ENCODE data around the gene MYLIP.

Gene MYLIP

DNA sequence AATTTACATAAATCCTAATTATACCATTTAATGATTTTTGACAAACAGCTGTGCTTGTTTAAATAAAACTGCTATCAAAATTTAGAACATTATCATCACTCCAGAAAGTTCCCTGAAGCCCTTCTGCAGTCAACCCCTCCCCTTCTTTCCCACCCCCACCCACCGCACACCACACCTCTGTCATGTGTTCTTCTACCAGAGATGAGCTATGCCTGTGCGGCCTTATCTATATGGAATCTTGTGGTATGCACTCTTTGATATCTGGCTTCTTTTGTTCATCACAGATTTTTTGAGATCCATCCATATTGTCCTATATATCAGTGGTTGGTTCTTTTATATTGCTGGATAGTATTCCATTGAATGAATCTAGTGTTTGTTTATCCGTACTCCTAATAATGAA lies 7.2 kb downstream of the MYLIP start:
- H3K27me3 Mint-ChIP-seq, result no peaks in the 10 kb centered on the region
- no peaks in the 10 kb centered on the region for H3K9me3 Mint-ChIP-seq
- H3K36me3 Mint-ChIP-seq (ENCODE audit: insufficient read depth), result peaks cover 47% of the 10 kb centered on the region
- peak overlapping the region; percentile 59 for H3K4me3 Mint-ChIP-seq
- H3K4me1 Mint-ChIP-seq, result peaks cover 81% of the 10 kb centered on the region
- DNase-seq (ENCODE audit: low spot score in 2 of 2) (no peak), ATAC-seq (replicated peaks; ENCODE audit: extremely low read depth, poor library complexity, severe bottlenecking) (peak; percentile 61)
- peak overlapping the region; percentile 55 for H3K27ac Mint-ChIP-seq (ENCODE audit: low read depth)

DNA sequence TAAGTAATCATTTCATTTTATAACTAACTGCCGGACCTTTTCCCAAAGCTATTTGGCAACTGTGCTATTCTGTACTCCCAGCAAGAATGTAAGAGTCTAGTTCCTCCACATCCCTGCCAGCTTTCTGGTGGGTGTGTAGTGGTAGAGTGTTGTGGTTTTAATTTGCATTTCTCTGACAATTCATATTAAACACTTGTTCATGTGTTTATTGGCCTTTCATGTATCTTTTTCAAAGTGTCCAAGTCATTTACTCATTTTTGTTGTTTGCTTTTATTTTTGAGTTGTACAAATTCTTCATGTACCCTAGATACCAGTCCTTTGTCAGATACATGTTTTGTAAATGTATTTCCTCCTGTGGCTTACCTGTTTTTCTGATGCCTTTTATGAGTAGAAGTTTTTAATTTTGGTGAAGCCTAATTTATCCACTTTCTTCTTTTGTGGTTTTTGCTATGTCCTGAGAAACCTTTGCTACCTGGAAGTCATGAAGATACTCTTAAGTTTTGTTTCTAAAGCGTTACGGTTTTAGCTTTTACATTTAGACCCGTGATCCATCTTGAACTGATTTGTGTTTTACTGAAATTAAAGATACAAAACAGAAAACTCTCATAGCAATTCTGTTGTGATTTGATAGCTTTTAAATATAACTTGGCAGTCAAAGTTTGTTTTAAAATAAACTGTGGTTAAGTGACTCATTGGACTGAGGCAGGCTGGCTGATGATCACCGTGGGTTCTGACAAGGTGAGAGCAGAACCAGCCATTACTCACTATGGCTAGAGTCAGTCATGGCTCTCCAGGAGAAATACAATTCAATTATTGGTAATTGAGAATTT lies 8.0 kb downstream of the MYLIP start:
- Mint-ChIP-seq H3K27ac (ENCODE audit: low read depth) (peak overlapping the region; percentile 55), H3K27me3 (no peaks in the 10 kb centered on the region), H3K4me3 (peak overlapping the region; percentile 59), H3K9me3 (no peaks in the 10 kb centered on the region), H3K4me1 (peaks cover 86% of the 10 kb centered on the region), H3K36me3 (ENCODE audit: insufficient read depth) (peaks cover 48% of the 10 kb centered on the region)
- ATAC-seq (replicated peaks; ENCODE audit: extremely low read depth, poor library complexity, severe bottlenecking) (peak; percentile 55), DNase-seq (ENCODE audit: low spot score in 2 of 2) (no peak)

DNA sequence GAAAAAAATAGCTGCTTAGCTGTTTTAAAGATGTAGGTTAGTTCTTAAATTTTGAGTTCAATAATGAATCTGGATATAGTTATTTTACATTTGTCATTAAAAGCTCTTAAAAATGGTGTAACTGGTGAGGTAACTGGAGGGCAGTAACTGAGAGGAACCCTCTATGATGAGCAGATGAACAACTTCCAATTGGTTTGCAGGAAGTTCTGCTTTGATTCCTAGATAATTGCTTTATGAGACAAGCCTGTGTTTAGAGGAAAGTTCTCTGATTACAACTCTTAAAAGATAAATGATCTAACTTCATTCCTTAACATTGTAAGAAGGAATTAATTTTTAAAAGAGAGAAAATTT lies 8.5 kb downstream of the MYLIP start:
- Mint-ChIP-seq H3K27ac (ENCODE audit: low read depth) (peak overlapping the region; percentile 55), H3K4me1 (peaks cover 89% of the 10 kb centered on the region), H3K9me3 (no peaks in the 10 kb centered on the region), H3K36me3 (ENCODE audit: insufficient read depth) (peaks cover 53% of the 10 kb centered on the region), H3K4me3 (peak overlapping the region; percentile 59), H3K27me3 (no peaks in the 10 kb centered on the region)
- ATAC-seq (replicated peaks; ENCODE audit: extremely low read depth, poor library complexity, severe bottlenecking) (no peak), DNase-seq (ENCODE audit: low spot score in 2 of 2) (no peak)

DNA sequence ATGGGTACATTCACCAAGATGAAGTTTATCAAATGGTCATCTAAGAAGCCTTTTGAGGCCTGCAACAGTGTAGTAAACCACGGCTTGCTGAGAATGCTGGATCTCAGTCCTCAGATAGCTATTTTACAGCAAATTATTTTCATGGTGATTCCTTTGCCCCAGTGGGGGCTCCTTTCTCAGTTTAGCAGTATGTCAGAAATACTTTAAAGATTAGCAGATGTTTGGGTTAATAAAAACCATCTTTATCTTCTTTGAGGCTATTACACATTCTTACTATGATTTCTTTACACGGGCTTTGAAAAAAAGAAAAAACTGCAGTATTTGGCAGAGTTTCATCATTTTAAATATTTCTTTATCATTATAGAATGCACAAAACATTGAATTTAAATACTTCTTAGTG lies 10.7 kb downstream of the MYLIP start:
- DNase-seq (ENCODE audit: low spot score in 2 of 2) (no peak), ATAC-seq (replicated peaks; ENCODE audit: extremely low read depth, poor library complexity, severe bottlenecking) (no peak)
- Mint-ChIP-seq H3K4me3 (no peak overlapping the region), H3K4me1 (peaks cover 85% of the 10 kb centered on the region), H3K36me3 (ENCODE audit: insufficient read depth) (peaks cover 56% of the 10 kb centered on the region), H3K27ac (ENCODE audit: low read depth) (no peak overlapping the region), H3K27me3 (no peaks in the 10 kb centered on the region), H3K9me3 (no peaks in the 10 kb centered on the region)

DNA sequence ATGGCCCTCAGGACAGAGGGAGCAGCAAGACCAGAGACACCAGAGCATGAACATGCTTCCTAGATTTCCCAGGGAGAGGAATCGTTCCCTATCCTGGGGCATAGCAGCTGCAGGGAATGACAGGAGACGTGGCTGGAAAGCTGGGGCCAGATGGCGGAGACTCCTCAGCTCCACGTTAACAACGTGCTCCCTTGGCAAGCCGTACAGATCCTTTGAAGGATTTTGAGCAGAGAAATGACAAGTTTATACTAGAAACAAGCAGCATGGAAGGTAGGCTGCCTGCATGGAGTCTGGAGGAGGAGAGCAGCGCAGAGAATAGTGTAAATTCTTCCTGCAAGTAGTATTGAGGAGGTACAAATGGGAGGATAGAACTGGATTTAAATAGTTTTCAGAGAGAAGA lies 11.7 kb downstream of the MYLIP start:
- H3K27ac Mint-ChIP-seq (ENCODE audit: low read depth), result peak overlapping the region; percentile 42
- H3K4me1 Mint-ChIP-seq, result peaks cover 75% of the 10 kb centered on the region

DNA sequence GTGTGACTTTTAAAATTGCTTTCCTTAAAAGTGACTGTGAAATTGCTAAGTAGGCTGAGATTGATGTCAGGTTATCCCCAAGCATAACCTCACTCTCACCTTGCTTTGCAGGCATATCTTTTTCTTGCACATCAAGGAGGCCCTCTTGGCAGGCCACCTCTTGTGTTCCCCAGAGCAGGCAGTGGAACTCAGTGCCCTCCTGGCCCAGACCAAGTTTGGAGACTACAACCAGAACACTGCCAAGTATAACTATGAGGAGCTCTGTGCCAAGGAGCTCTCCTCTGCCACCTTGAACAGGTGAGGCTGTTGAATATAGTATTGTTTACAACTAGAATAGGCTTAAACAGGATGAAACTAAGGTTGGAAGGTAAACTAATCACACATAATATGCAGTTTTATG lies 12.6 kb downstream of the MYLIP start:
- ATAC-seq (replicated peaks; ENCODE audit: extremely low read depth, poor library complexity, severe bottlenecking) (no peak), DNase-seq (ENCODE audit: low spot score in 2 of 2) (no peak)
- peaks cover 71% of the 10 kb centered on the region for H3K36me3 Mint-ChIP-seq (ENCODE audit: insufficient read depth)
- no peaks in the 10 kb centered on the region for H3K9me3 Mint-ChIP-seq
- H3K4me3 Mint-ChIP-seq, result no peak overlapping the region
- peaks cover 66% of the 10 kb centered on the region for H3K4me1 Mint-ChIP-seq
- no peak overlapping the region for H3K27ac Mint-ChIP-seq (ENCODE audit: low read depth)
- no peaks in the 10 kb centered on the region for H3K27me3 Mint-ChIP-seq

More for the DNA sequence above, 11.7 kb downstream of the MYLIP start:
- Mint-ChIP-seq H3K9me3 (no peaks in the 10 kb centered on the region), H3K4me3 (peak overlapping the region; percentile 2), H3K27me3 (no peaks in the 10 kb centered on the region), H3K36me3 (ENCODE audit: insufficient read depth) (peaks cover 65% of the 10 kb centered on the region)
- no peak for DNase-seq (ENCODE audit: low spot score in 2 of 2)
- no peak for ATAC-seq (replicated peaks; ENCODE audit: extremely low read depth, poor library complexity, severe bottlenecking)

DNA sequence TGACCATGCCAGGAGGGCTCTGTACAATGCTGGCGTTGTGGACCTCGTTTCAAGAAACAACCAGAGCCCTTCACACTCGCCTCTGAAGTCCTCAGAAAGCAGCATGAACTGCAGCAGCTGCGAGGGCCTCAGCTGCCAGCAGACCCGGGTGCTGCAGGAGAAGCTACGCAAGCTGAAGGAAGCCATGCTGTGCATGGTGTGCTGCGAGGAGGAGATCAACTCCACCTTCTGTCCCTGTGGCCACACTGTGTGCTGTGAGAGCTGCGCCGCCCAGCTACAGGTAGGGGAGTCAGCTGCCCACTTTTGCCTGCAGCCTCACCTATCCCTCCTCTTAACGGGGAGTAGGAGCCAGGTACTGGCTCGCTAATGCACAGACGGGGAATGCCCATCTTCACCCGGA lies 16.2 kb downstream of the MYLIP start:
- H3K9me3 Mint-ChIP-seq, result no peaks in the 10 kb centered on the region
- peaks cover 92% of the 10 kb centered on the region for H3K36me3 Mint-ChIP-seq (ENCODE audit: insufficient read depth)
- H3K4me3 Mint-ChIP-seq, result no peak overlapping the region

DNA sequence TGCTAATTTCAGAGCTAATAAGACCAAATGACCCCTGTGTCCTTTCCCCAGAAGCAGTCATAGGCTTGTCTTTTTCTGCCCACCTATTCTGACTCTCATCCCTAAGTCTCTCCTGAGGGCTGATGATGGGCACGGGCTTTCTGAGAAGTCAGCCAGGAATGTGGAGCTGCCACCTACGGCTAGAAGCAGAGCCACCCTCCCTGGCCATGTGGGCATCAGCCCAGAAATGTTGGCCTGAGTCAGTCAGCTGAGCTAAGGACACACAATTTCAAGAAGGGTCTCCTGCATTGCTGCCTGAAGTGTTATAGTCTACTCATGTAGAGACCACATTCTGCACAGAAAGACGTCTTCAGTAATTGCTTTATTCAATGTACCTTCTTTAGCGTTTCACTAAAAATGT lies 17.1 kb downstream of the MYLIP start:
- no peak for DNase-seq (ENCODE audit: low spot score in 2 of 2)
- no peak for ATAC-seq (replicated peaks; ENCODE audit: extremely low read depth, poor library complexity, severe bottlenecking)
- Mint-ChIP-seq H3K27me3 (no peaks in the 10 kb centered on the region), H3K9me3 (no peaks in the 10 kb centered on the region), H3K36me3 (ENCODE audit: insufficient read depth) (peaks cover 91% of the 10 kb centered on the region), H3K4me1 (peaks cover 46% of the 10 kb centered on the region), H3K27ac (ENCODE audit: low read depth) (no peak overlapping the region), H3K4me3 (peak overlapping the region; percentile 12)

More for the DNA sequence above, 16.2 kb downstream of the MYLIP start:
- Mint-ChIP-seq H3K4me1 (peaks cover 51% of the 10 kb centered on the region), H3K27me3 (no peaks in the 10 kb centered on the region), H3K27ac (ENCODE audit: low read depth) (no peak overlapping the region)
- ATAC-seq (replicated peaks; ENCODE audit: extremely low read depth, poor library complexity, severe bottlenecking) (no peak), DNase-seq (ENCODE audit: low spot score in 2 of 2) (no peak)

DNA sequence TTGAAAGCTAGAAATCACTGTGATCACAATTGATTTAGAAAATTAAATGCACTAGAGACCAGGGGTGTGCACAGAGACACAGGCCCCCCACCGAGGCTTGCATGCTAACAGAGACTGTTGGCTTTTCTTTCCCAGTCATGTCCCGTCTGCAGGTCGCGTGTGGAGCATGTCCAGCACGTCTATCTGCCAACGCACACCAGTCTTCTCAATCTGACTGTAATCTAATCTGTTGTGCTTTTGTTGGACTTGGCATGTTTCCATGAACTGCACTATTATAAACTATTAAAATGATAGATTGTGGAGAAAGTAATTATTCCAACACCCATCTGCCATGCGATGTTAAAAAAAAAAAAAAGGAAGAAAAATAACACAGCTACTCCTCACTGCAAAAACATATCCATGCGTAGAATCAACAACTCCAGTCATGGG lies 17.7 kb downstream of the MYLIP start:
- no peaks in the 10 kb centered on the region for H3K27me3 Mint-ChIP-seq
- H3K4me3 Mint-ChIP-seq, result no peak overlapping the region
- no peaks in the 10 kb centered on the region for H3K9me3 Mint-ChIP-seq
- DNase-seq (ENCODE audit: low spot score in 2 of 2) (no peak), ATAC-seq (replicated peaks; ENCODE audit: extremely low read depth, poor library complexity, severe bottlenecking) (no peak)
- no peak overlapping the region for H3K27ac Mint-ChIP-seq (ENCODE audit: low read depth)
- H3K36me3 Mint-ChIP-seq (ENCODE audit: insufficient read depth), result peaks cover 93% of the 10 kb centered on the region
- H3K4me1 Mint-ChIP-seq, result peaks cover 43% of the 10 kb centered on the region

DNA sequence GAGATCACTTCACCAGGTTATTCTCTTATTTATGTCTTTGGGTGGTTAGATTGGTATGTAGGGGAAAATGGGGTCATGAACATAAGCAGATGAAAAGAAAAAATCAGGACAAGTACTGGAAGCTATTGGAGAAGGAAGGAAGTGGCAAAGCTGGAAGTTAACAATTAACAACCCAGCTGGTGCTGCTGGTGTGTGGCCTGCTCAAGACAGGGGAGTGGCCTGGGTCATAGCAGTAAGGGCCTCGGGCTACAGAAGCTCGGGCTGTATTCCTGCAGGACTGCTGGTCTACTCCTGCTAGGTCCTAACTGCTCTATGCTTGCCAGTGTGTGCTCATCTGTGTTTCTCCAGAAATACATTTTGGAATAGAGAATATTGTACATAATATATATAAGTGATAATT lies 19.6 kb downstream of the MYLIP start:
- Mint-ChIP-seq H3K4me3 (no peak overlapping the region), H3K27me3 (no peaks in the 10 kb centered on the region), H3K27ac (ENCODE audit: low read depth) (peak overlapping the region; percentile 13), H3K9me3 (no peaks in the 10 kb centered on the region), H3K4me1 (peaks cover 27% of the 10 kb centered on the region), H3K36me3 (ENCODE audit: insufficient read depth) (peaks cover 80% of the 10 kb centered on the region)
- ATAC-seq (replicated peaks; ENCODE audit: extremely low read depth, poor library complexity, severe bottlenecking) (no peak), DNase-seq (ENCODE audit: low spot score in 2 of 2) (no peak)

DNA sequence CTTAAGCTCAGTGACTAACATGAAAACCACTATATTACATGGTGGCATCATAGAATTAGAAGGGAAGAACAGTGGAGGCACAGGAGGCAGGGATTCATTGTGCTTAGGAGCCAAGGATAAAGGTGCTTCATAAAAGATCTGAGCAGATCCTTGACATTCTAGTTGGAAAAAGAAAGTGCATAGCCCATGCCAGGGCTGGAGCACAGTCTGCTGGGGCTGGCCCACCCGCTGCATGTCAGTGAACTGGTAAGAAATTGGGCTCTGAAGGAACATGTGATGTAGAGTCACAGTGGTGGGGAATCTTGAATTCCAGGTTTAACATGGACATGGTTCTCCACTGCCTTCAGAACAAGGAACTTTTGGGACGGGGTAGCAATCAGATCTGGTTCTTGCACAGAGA lies 20.4 kb downstream of the MYLIP start:
- H3K27ac Mint-ChIP-seq (ENCODE audit: low read depth), result peak overlapping the region; percentile 10
- no peaks in the 10 kb centered on the region for H3K27me3 Mint-ChIP-seq
- no peak overlapping the region for H3K4me3 Mint-ChIP-seq
- DNase-seq (ENCODE audit: low spot score in 2 of 2) (no peak), ATAC-seq (replicated peaks; ENCODE audit: extremely low read depth, poor library complexity, severe bottlenecking) (no peak)
- peaks cover 21% of the 10 kb centered on the region for H3K4me1 Mint-ChIP-seq
- H3K36me3 Mint-ChIP-seq (ENCODE audit: insufficient read depth), result peaks cover 73% of the 10 kb centered on the region
- no peaks in the 10 kb centered on the region for H3K9me3 Mint-ChIP-seq

DNA sequence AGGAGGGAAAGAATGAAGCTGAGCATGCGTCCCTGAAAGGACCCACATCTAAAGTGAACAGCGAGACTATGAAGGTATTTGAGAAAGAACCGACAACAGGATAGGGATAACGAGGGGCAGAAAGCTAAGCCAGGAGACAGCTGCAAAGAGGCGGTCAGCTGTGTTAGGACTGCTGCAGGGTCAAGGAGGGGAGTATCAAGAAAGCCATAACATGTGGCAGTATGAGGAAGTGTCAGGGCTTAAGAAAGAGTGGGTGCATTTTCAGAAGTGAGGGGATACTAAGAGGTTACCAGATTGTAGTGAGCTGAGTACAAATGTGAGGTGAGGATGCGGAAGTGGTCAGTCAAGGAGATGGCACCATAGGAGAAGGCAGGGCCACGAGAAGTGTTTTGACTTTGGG lies 21.2 kb downstream of the MYLIP start:
- DNase-seq (ENCODE audit: low spot score in 2 of 2) (no peak), ATAC-seq (replicated peaks; ENCODE audit: extremely low read depth, poor library complexity, severe bottlenecking) (no peak)
- H3K4me1 Mint-ChIP-seq, result peaks cover 21% of the 10 kb centered on the region
- H3K36me3 Mint-ChIP-seq (ENCODE audit: insufficient read depth), result peaks cover 68% of the 10 kb centered on the region
- H3K27ac Mint-ChIP-seq (ENCODE audit: low read depth), result peak overlapping the region; percentile 10
- H3K4me3 Mint-ChIP-seq, result peak overlapping the region; percentile 10
- H3K27me3 Mint-ChIP-seq, result no peaks in the 10 kb centered on the region
- no peaks in the 10 kb centered on the region for H3K9me3 Mint-ChIP-seq

DNA sequence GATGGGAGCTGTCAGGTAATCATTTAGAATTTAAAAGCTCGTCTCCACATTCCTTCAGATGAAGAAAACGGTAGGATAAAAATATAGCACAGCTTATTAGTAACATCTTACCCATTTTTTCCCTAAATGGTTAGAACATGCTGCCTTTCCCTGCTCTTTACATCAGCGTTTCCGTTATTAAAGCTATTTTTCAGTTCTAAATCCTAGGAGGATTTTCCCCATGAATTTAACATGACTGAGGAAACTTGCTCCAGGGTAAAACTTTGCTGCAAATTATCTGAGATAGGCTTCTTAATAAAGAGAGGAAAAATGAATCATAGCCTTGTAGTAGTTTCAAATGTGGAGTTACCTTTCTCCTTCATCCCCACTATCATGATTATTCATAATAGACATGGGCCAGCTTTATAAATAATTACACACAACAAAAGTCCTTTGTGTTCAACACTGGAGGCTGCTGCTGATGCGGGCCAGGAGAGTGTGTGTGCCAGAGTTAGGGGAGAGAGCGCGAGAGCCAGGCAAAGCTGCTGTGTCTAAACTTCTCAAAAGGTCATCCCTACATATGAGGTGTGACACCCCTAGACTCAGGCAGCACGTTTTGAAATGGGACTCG lies 24.4 kb downstream of the MYLIP start:
- no peaks in the 10 kb centered on the region for H3K9me3 Mint-ChIP-seq
- H3K4me3 Mint-ChIP-seq, result no peak overlapping the region
- H3K27me3 Mint-ChIP-seq, result no peaks in the 10 kb centered on the region
- peaks cover 19% of the 10 kb centered on the region for H3K4me1 Mint-ChIP-seq
- ATAC-seq (replicated peaks; ENCODE audit: extremely low read depth, poor library complexity, severe bottlenecking), result no peak
- no peak for DNase-seq (ENCODE audit: low spot score in 2 of 2)
- peaks cover 37% of the 10 kb centered on the region for H3K36me3 Mint-ChIP-seq (ENCODE audit: insufficient read depth)
- no peak overlapping the region for H3K27ac Mint-ChIP-seq (ENCODE audit: low read depth)

Data from central memory CD8-positive, alpha-beta T cell (primary cell).